Lung (tissue), 12 donors: ENCODE measurements around the gene IFT74. TPM values are rescaled to one million over a fixed set of nuclear protein-coding genes. Genes with fewer than 3 reads are reported as not detected.

Experiments
- ATAC-seq: fragments of 200-7000 bp; cut with Tn5 transposase; one replicate; pipeline ENCODE4 v1.9.1; 2020; ENCODE audit warnings: moderate number of reproducible peaks; ENCODE audit not compliant: insufficient read depth, low FRiP score
- DNase-seq, 3 donors: peaks; one replicate each; pipeline ENCODE4 v3.0.0-alpha.2; 2013 to 2017
- H3K27ac ChIP-seq, 2 donors: one replicate each; pipeline ENCODE4 v1.5.1; 2013; ENCODE audit warnings: mild to moderate bottlenecking in 2 of 2, moderate library complexity in 2 of 2, control low read depth in 1 of 2, inconsistent platforms in 1 of 2, low read depth in 1 of 2, low read length in 1 of 2
- H3K27me3 ChIP-seq, 3 donors: one replicate each; pipeline ENCODE4 v1.5.1; 2013; ENCODE audit warnings: low read length in 2 of 3; ENCODE audit not compliant: control insufficient read depth in 3 of 3, insufficient read depth in 3 of 3
- H3K36me3 ChIP-seq, 4 donors: one replicate each; pipeline ENCODE4 v1.5.1; 2013; ENCODE audit warnings: low read length in 4 of 4, mild to moderate bottlenecking in 1 of 4, moderate library complexity in 1 of 4; ENCODE audit not compliant: control insufficient read depth in 4 of 4, insufficient read depth in 4 of 4
- H3K4me1 ChIP-seq, 5 donors: one replicate each; pipeline ENCODE4 v1.5.1; 2013; ENCODE audit warnings: low read length in 5 of 5, mild to moderate bottlenecking in 2 of 5, moderate library complexity in 1 of 5; ENCODE audit not compliant: control insufficient read depth in 5 of 5, insufficient read depth in 5 of 5
- H3K4me3 ChIP-seq: one replicate; pipeline ENCODE4 v1.5.1; 2013; ENCODE audit warnings: mild to moderate bottlenecking, control low read depth, moderate library complexity
- H3K9ac ChIP-seq, 2 donors: one replicate each; pipeline ENCODE4 v1.5.1; 2013; ENCODE audit warnings: low read length in 2 of 2, control low read depth in 1 of 2; ENCODE audit not compliant: insufficient read depth in 1 of 2
- H3K9me3 ChIP-seq, 4 donors: one replicate each; pipeline ENCODE4 v1.5.1; 2013; ENCODE audit warnings: low read length in 3 of 4, mild to moderate bottlenecking in 1 of 4, moderate library complexity in 1 of 4; ENCODE audit not compliant: control insufficient read depth in 4 of 4, insufficient read depth in 3 of 4
- WGBS, 2 donors: extraction: QIAGEN DNeasy Blood & Tissue Kit; methylation state at CpG; one replicate each; pipeline ENCODE4 v1.1.7; 2013; 5-methylcytosine and 5-hydroxymethylcytosine counted together
- polyA plus RNA-seq, 2 donors: library from polyadenylated mRNA; stranded (reverse); fragments of 200-250 nt; gene quantifications; one replicate each; pipeline ENCODE4 v1.2.1, GENCODE V29; 2013
- total RNA-seq, 2 donors: library from RNA; depleted of rRNA in 1 of 2; stranded (reverse); fragments of >200 nt in 1 of 2; gene quantifications; one replicate each; pipeline ENCODE4 v1.2.1, GENCODE V29; 2014 to 2021
- TF ChIP-seq, protein P1 (sequence below): IDR thresholded peaks from 2 replicates; pipeline ENCODE4 v1.5.1; 2012; ENCODE audit warnings: mild to moderate bottlenecking; ENCODE audit errors: control extremely low read depth, extremely low read depth
- donor health status: control.
- donor health status: control.
- donor health status: Bipolar disorder and iron deficiency.
- donor health status: healthy.
- donor health status: DM: yes; HTN: yes; CAD: no.

The IFT74 gene
- total and polyA plus RNA-seq, 4 donors: 6.3 to 36.9 (median 13.0) TPM

DNA sequence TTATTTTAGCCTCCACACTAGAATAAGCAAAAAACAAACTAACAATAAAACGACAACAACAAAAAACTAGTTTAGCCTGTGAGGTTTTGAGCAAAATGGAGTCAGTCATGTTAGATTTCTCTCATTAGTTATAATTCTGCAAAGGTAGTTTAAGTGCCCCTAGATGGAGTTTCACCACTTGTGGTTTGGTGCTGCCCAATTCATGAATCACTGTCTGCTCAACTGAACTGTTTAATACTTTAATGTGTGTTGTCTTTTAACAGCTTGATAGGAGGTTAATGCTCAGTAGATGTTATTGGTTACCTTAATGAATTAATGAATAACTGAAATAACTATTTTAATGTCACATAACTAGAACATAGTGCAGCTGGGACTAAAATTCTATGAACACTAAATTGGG is 5.7 kb upstream of the IFT74 start:
- Histone ChIP-seq H3K4me3 (no peak overlapping the region), H3K27me3 (no peaks in the 10 kb centered on the region), H3K9me3 (no peaks in the 10 kb centered on the region), H3K36me3 (peaks cover 0 to 2% (median 0%) of the 10 kb centered on the region in 4 donors), H3K4me1 (peaks cover 0 to 20% (median 4%) of the 10 kb centered on the region in 5 donors), H3K9ac (no peak overlapping the region), H3K27ac (no peak overlapping the region)
- TF ChIP-seq, protein P1, sequence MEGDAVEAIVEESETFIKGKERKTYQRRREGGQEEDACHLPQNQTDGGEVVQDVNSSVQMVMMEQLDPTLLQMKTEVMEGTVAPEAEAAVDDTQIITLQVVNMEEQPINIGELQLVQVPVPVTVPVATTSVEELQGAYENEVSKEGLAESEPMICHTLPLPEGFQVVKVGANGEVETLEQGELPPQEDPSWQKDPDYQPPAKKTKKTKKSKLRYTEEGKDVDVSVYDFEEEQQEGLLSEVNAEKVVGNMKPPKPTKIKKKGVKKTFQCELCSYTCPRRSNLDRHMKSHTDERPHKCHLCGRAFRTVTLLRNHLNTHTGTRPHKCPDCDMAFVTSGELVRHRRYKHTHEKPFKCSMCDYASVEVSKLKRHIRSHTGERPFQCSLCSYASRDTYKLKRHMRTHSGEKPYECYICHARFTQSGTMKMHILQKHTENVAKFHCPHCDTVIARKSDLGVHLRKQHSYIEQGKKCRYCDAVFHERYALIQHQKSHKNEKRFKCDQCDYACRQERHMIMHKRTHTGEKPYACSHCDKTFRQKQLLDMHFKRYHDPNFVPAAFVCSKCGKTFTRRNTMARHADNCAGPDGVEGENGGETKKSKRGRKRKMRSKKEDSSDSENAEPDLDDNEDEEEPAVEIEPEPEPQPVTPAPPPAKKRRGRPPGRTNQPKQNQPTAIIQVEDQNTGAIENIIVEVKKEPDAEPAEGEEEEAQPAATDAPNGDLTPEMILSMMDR: no peak
- ATAC-seq: no peak
- WGBS, 2 donors: 93 to 95% methylated on average over 1 of the region's 1 CpG
- DNase-seq: no peak

DNA sequence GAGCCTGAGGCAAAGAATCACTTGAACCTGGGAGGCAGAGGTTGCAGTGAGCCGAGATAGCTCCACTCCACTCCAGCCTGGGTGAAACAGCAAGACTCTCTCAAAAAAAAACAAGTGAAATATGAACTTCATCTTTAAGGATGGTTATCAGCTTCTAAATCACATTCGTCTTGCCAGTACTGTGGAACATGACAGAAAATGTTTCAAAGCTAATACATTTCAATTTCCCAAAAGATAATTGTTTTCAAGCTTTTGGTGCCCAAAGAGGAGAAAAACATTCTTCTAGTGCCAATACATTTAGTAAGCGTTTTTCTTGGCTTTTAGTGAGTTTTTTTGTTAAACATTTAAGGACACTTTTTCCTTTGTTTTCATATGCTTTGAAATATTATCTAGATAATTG is 4.4 kb upstream of the IFT74 start:
- H3K27ac ChIP-seq: no peak overlapping the region
- H3K9ac ChIP-seq: no peak overlapping the region
- H3K27me3 ChIP-seq: no peaks in the 10 kb centered on the region
- H3K36me3 ChIP-seq: peaks cover 0 to 2% (median 0%) of the 10 kb centered on the region in 4 donors
- 84 to 92% methylated on average over 3 of the region's 3 CpGs for WGBS, 2 donors
- no peaks in the 10 kb centered on the region for H3K9me3 ChIP-seq
- H3K4me3 ChIP-seq: no peak overlapping the region
- ATAC-seq: no peak
- TF ChIP-seq, protein P1: no peak
- peaks cover 0 to 14% (median 4%) of the 10 kb centered on the region in 5 donors for H3K4me1 ChIP-seq
- no peak for DNase-seq

DNA sequence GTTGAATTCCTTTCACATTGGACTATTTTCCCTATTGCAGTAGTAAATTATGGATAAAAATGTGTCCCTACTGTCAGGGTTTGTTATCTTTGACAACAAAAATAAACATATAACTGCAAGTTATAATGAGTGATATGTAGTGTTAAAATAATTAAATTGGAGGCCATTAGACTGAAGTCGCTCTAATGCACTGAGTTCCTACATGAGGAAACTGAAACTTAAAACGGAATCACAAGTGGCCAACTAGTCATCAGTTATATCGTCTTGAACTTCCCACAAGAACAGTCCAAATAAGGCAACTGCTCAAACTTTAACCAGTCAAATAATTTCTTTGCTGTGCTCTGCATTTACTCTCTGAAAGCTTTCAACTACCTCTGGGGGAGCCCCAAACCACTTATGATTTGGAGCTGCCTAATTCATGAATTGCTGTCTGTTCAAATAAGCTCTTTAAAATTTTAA is 2.1 kb upstream of the IFT74 start:
- DNase-seq (no peak), ATAC-seq (no peak)
- Histone ChIP-seq H3K9me3 (no peaks in the 10 kb centered on the region), H3K4me3 (no peak overlapping the region), H3K27ac (no peak overlapping the region), H3K9ac (no peak overlapping the region), H3K36me3 (no peaks in the 10 kb centered on the region), H3K4me1 (peaks cover 0 to 18% (median 3%) of the 10 kb centered on the region in 5 donors), H3K27me3 (no peaks in the 10 kb centered on the region)
- TF ChIP-seq, protein P1: no peak
- 59 to 60% methylated on average over 3 of the region's 3 CpGs for WGBS, 2 donors
